Stimulated activated CD4-positive, alpha-beta T cell treated with anti-CD3 and anti-CD28 coated beads, Interleukin-1b, Interleukin-23, amount 100 ng/mL, for 48 hours (primary cell): ENCODE measurements around the gene GORASP1.
A peak's percentile ranks its signal among the peaks of the same experiment; 100 is the strongest.

Experiments used
- DNase-seq: peaks from one replicate; pipeline ENCODE4 v3.0.0-alpha.2; 2020

Gene GORASP1

GRCh38 chr3:39107388-39108199, at the start of gene GORASP1, which contains the start of gene TTC21A:
Gene GORASP1 (minus strand): TSS chr3:39107627. CDS start chr3:39107541, 86 bp downstream.
Gene TTC21A (plus strand): TSS chr3:39107680. CDS start chr3:39107838, 158 bp downstream.
- peak; percentile 54 for DNase-seq

- no peak for DNase-seq
Observed at GRCh38 chr3:39156421-39156820, 49.0 kb upstream of the GORASP1 start.

GRCh38 chr3:39154280-39155021, 47.0 kb upstream of the GORASP1 start:
- DNase-seq = no peak

GRCh38 chr3:39153977-39154279, 46.5 kb upstream of the GORASP1 start:
- DNase-seq = no peak

GRCh38 chr3:39150803-39151631, 43.6 kb upstream of the GORASP1 start:
- peak; percentile 61 for DNase-seq

GRCh38 chr3:39150148-39150802, 42.8 kb upstream of the GORASP1 start:
- no peak for DNase-seq

- DNase-seq = no peak
Observed at GRCh38 chr3:39149498-39150147, 42.2 kb upstream of the GORASP1 start.

DNA sequence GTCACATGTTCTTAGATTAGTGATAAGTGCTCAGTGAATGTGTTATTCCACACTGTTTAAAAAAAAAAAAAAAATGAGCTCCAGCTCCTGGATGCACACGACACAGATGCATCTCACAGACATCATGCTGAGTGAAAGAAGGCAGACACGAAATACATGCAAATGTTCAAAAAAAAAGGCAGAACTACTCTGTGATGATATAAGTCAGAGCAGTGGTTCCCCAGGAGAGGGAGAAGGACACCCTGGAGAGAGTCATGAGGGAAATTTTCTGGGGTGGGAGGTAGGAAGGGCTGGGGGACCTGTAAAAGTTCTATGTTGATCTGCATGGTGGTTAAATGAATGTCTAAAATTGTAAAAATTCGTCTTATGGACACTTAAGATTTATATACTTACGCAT, 41.6 kb upstream of the GORASP1 start:
- no peak for DNase-seq

- DNase-seq = no peak
Observed at GRCh38 chr3:39148435-39149058, 41.1 kb upstream of the GORASP1 start.

DNA sequence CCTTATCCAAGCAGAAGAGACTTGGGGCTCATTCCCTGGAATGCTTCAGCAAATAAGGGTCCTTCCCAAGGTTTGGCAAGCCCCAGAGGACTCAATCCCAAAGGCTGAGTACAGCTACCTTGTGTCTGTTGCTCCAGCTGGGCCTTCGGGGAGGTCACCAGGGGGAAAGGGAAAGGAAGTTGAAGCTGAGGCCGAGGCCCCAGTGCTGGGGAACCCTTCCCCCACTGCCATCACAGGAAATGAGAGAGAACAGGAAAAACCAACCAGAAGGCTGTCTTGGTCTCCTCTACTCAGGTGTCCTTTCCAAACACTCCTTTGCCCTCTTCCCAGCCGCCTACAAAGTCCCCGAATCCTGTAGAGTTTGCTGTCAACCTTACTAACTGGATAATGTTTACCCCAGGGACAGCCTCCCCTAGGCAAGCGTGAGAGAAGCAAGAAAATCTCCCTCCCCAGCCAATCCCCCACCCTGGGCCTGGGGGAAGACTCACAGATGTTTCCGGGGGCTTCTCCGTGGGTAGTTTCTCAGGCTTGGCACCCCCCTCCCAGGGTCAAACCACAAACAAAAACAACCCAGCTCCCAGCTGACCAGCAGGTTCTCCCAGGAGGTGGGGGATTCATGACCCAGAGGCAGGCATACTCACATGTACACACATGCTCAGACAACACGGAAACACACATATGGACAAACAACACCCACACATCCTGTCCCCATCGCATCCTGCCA, 40.4 kb upstream of the GORASP1 start:
- DNase-seq = peak; percentile 35

DNA sequence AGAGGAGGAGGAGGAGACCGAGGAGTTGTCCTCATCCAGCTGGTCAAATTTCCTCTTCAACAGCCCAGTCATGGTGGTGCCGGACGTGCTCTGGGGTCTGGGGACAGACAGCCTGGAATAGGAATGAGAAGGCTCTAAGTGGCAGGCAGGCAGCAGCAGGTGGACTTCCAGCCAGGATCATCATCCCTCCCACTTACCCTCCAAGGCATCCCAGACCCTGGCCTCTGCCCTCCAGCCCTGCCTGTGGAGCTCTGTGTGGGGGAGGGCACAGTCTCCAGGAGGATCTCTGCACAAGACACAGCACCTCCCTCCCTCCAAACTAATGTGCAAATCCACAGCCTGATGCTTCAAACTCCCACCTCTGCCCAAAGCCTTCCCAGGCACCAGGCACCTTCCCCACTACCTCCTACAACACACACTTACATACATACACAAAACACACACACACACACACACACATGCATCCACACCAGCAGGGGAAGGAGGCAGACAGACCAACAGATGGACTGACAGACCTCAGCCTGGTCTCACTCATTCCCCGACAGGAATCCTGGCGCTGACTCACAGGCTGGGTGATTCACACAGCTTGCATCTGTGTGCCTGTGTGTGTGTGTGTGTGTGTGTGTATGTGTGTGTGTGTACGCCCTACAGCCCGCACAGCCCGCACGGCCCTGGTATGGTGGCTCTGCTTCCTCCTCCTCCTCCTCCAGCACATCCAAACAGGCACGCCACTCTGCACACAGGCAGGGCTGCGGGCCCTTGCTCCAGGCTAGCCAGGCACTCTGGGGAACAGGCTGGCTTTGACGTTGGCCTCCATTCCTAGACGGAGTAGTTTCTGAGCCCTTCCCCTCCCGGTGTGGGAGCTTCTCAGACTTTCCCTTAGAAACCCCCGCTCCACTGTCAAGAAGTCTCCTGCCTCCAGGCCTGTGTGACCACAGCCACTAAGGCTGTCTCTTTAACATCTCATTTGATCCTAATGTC, 39.5 kb upstream of the GORASP1 start:
- DNase-seq = peak; percentile 86

DNA sequence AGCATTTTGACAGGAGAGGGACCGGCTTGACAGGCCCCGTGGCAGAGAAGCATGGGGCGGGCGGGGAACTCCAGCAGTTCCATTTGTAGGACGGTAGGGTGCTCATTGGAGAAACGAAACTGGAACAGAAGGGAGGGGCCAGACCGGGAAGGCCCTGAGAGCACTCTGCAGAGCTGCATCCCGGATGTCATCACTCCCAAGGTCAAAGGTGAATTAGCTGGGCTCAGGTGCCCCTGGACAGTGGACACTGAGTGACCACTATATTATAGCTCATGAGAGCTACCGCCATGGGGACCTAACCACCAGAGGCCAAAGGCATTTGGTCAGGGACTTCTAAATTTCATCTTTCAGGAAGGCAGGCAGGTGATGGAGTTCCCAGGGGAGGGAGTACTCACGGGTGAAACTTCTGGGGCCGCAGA, 38.7 kb upstream of the GORASP1 start:
- no peak for DNase-seq

DNA sequence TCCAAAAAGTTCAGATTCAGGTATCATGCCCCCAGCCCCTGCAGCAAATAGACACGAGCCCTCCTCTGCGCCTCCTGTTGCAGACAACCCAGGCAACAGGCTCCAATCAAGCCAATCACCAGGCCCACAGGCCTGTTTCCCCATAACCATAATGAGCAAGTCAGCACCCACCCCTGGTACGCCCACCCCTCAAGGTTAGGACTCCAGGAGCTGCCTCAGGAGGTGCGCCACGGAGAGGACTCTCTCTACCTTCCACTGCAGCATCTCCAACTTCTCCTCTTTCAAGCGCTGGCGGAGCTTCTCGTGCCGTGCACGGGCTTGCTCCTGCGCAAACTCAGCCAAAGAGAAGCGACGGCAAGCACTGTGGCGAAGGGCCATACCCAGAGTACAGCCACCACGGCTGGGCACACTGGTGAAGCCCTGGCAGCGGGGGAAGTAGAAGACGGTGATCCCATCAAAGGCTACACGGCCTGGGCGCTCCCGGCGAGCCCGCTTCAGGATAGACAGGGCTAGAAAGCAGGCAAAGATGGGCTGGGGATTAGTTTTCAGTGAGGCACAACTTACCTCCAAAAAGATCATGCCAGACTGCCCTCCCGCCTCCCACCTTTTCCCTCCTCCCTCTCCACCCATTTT, 37.4 kb upstream of the GORASP1 start:
- no peak for DNase-seq

GRCh38 chr3:39144095-39144747, 36.8 kb upstream of the GORASP1 start:
- no peak for DNase-seq

DNA sequence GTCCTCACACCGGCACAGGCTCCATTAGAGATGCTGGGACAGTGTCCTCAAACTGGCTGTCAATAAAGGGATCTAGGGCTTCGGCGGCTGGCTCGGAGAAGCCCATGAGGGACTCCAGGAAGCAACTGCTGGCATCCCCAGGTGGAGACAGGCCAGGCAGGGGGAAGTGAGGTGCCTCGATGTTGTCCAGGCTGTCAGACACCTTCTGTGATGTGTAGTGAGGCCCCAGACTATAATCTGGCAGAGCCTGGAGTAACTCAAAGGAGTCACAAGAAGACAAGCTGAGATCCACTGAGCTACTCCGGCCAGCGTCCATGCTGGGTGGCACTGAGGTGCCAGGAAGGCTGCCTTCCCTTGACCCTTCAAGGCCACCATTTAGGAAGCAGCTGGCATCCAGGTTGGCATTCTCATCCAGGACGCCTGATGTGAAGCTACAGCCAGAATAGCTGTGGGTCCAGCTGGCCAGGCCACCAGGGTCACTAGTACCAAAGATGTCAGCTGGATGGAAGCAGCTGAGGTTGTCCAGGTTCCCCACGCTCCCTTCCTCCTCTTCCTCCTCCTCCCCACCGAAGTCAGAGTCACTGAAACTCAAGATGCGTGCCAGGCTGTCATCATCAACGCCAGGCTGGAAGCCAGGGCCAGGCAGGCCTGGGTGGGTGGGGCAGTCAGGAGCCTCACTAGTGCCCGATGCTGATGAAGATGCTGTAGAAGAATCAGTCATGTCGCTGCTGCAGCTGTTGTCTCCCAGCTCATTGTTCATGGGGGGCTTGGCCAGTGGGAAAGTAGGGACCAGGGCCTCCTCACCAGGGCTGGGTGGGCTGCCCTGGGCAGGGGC, 35.8 kb upstream of the GORASP1 start:
- DNase-seq = no peak

GRCh38 chr3:39142067-39142466, 34.6 kb upstream of the GORASP1 start:
- no peak for DNase-seq

DNA sequence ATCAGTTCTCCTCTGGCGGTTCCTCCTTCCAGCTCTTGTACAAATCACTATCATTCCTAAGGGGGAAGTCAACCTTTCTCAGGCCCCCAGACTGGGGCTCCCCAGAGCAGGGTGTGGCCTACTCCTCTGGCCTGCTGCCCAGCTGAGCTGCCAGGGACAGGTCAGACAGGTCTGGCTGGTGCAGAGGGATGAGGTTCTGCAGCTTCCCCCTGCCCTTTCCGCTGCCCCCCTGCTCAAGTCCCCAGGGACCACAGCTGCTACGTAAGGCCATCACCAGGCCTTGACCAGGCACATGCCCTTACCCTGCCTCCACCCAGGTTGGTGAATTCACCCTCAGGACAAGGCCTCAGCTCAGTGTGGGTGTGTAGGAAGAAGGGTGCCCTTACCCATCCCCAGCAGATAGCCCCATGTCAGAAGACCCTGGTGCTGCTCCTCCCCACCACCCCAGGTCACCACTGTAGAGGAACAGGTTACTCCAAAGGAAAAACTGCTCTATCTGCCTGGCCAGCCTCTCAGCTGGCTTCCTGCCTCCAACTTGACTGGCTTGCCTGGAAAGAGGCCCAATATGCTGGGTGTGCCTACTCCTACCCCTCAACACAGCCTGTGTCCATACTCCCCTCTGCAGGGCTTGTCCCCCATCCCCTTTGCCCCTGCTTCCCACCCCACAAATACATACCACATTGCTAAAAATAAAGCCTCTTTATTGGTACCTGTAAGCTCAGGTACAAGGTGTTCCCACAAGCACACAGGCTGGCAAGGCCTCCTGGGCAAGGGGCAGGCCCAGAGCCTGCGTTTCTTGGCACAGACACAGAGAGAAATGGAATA, 34.0 kb upstream of the GORASP1 start:
- DNase-seq = no peak
